ENCODE results near the gene CCDC149.

DNA sequence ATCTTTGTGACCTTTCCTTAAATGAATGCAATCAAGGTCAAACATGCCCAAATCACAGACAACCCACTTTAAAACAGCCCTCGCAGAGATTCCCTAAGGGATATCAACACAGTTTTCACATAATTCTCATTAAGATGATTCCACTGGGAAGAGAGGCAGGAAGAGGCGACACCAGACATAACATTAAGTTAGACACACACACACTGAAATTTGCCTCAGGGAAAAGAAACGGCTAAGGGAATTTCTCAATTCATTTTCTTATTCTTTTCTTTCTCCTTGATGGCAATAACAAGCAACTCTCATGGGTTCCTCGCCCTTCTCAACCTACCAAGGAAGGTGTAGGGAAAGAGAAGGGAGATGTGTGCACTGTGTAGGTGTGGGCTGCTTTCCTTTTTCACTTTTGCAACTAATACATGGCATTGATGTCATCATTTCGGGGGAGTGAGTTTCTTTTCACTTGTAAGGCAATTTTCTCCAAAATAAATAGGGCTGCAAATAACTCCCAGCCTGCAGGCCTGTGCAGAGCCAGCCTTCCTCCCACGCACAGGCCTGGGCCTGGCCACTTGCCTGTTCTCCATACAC, 76.1 kb downstream of the CCDC149 start:
- TF ChIP-seq ZFP36 (IDR thresholded peaks at IDR 0.05; ENCODE audit: borderline replicate concordance, low read depth, low read length, partially characterized antibody), result no peak
- TF ChIP-seq, protein P1, sequence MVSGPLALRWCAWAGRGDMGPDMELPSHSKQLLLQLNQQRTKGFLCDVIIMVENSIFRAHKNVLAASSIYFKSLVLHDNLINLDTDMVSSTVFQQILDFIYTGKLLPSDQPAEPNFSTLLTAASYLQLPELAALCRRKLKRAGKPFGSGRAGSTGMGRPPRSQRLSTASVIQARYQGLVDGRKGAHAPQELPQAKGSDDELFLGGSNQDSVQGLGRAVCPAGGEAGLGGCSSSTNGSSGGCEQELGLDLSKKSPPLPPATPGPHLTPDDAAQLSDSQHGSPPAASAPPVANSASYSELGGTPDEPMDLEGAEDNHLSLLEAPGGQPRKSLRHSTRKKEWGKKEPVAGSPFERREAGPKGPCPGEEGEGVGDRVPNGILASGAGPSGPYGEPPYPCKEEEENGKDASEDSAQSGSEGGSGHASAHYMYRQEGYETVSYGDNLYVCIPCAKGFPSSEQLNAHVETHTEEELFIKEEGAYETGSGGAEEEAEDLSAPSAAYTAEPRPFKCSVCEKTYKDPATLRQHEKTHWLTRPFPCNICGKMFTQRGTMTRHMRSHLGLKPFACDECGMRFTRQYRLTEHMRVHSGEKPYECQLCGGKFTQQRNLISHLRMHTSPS (CRISPR knock-in tag; IDR thresholded peaks at IDR 0.05; ENCODE audit: low read depth), result no peak
- TF ChIP-seq PHF8 (CRISPR knock-in tag; IDR thresholded peaks at IDR 0.05), result no peak
- TF ChIP-seq EP300 (IDR thresholded peaks at IDR 0.05; ENCODE audit: low read depth in 2 of 2, low read length in 2 of 2), result no peak
- TF ChIP-seq EP300 (CRISPR knock-in tag; IDR thresholded peaks at IDR 0.05; ENCODE audit: borderline replicate concordance), result no peak
- TF ChIP-seq, protein P2, sequence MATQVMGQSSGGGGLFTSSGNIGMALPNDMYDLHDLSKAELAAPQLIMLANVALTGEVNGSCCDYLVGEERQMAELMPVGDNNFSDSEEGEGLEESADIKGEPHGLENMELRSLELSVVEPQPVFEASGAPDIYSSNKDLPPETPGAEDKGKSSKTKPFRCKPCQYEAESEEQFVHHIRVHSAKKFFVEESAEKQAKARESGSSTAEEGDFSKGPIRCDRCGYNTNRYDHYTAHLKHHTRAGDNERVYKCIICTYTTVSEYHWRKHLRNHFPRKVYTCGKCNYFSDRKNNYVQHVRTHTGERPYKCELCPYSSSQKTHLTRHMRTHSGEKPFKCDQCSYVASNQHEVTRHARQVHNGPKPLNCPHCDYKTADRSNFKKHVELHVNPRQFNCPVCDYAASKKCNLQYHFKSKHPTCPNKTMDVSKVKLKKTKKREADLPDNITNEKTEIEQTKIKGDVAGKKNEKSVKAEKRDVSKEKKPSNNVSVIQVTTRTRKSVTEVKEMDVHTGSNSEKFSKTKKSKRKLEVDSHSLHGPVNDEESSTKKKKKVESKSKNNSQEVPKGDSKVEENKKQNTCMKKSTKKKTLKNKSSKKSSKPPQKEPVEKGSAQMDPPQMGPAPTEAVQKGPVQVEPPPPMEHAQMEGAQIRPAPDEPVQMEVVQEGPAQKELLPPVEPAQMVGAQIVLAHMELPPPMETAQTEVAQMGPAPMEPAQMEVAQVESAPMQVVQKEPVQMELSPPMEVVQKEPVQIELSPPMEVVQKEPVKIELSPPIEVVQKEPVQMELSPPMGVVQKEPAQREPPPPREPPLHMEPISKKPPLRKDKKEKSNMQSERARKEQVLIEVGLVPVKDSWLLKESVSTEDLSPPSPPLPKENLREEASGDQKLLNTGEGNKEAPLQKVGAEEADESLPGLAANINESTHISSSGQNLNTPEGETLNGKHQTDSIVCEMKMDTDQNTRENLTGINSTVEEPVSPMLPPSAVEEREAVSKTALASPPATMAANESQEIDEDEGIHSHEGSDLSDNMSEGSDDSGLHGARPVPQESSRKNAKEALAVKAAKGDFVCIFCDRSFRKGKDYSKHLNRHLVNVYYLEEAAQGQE (IDR thresholded peaks at IDR 0.05; ENCODE audit: borderline replicate concordance in 1 of 2, low read depth in 1 of 2, low read length in 2 of 2), result no peak

All from HepG2 (cell line).